HEK293T (cell line): ENCODE measurements around the gene PRKG1.

Source experiments
- BHLHE40 ChIP-seq: fragments of 450-650 bp; IDR thresholded peaks from 2 replicates; pipeline ENCODE4 v1.6.1; 2016; ENCODE audit warnings: mild to moderate bottlenecking, moderate library complexity, borderline replicate concordance
- HDGF ChIP-seq: fragments of 450-650 bp; IDR thresholded peaks from 2 replicates; pipeline ENCODE4 v1.6.1; 2017; ENCODE audit warnings: antibody characterized with exemption, borderline replicate concordance
- SP1 ChIP-seq: fragments of 450-650 bp; IDR thresholded peaks from 2 replicates; pipeline ENCODE4 v1.6.1; 2017

GRCh38 chr10:51095444-51095843, 21.2 kb downstream of the PRKG1 start:
- TF ChIP-seq BHLHE40 (no peak), HDGF (no peak), SP1 (no peak)
